ENCODE measurements around the gene NKRF.
A peak's percentile ranks its signal among the peaks of the same experiment; 100 is the strongest.
"Not testable (repeated sequence)": the region's sequence is repeated elsewhere in the genome, so short reads cannot be mapped to it uniquely, and the experiment has no call there.

NKRF gene

DNA sequence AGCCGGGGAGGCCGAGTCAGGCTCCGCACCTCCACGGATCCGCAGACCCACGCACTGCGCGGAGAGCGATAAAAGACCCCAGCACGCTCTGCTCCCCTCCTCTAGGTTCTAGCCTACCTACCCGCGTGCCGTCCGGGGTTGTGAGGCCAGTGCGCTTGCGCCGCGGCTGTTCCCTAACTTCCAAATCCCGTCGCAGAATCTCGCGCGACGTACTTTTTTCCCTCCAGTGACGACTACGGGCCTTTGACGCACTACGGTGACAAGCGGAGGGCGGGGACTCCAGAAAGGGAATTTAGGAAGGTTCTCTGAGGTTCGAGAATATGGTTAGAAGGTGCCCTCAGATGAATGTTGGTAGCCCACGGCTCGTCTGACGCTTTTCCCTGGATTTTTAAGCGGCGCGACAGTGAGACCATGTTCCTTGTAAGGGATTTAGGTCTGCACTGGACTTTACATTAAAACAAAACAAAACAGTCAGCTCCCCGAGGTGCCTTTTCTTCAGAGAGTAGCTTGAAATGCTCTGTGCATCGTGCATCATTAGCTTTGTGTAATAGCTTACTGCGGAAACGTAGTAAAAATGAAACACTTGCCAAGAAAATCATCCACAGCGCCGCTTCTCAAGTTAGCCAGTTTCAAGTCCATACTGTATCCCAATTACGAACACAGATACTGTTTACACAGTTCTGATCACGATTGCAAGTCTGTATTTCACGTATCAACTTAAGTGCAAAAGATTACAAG is at the start of gene NKRF:
NKRF (minus strand) TSS at position 145 of the 738 bp plus-strand sequence.
- peak; percentile 59 for DNase-seq

DNA sequence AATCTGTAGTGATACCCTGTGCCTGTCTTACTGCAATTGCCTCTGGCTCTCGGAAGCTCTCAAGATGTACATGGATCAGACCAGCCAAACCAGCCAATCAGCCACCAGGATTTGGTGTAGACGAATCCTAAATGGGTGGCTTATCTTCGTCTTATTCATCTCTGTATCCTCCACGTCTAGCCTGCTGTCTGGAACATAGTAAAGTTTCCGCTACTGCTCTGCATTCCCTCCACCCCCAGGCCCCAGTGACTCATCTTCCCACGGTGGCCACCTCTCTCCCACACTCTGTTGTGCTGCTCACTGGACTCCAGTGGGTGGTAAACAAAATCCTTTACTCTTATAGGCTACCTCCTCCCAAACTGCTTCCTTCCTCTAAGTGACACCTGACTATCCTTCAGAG is 48.9 kb upstream of the NKRF start:
- no peak for DNase-seq

DNA sequence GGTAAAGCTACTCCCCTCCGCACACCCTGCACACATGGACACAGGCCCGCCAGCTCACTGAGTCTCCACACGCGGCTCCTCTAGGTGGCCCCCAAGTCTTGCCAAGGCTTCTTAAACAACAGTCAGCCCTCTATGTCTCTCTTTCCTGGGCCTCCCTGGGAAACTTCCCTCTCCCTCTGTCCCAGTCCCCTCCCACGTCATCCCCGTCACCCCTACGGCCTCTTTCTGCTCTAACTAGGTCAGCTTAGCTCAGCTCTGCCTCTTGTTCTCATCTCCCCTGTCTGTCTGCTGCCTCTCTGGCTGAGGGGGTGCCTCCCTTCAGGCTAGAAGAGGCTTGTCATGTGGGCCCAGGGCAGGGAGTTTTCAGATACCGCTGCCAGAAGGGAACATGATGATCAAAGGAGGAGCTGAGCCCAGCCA is 47.9 kb upstream of the NKRF start:
- no peak for DNase-seq

DNA sequence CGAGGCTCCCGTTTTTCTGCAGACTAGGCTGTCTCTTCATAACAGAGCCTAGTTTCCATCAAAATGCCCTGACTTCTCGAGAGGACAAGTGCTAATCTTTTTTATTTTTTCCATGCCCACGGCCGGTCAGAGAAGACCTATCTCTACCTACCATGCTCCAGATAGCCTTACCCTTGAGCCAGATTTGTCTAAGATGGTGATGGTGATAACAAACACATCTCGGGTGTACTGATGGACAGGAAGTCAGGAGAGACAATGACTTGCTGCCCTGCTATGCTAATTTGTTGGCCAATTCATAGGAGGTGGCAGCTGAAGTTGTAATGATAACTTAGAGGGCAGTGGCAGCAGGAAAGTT is 42.2 kb upstream of the NKRF start:
- DNase-seq: no peak

- no peak for DNase-seq
Observed at GRCh38 chrX:119647552-119648420, 41.6 kb upstream of the NKRF start.

DNA sequence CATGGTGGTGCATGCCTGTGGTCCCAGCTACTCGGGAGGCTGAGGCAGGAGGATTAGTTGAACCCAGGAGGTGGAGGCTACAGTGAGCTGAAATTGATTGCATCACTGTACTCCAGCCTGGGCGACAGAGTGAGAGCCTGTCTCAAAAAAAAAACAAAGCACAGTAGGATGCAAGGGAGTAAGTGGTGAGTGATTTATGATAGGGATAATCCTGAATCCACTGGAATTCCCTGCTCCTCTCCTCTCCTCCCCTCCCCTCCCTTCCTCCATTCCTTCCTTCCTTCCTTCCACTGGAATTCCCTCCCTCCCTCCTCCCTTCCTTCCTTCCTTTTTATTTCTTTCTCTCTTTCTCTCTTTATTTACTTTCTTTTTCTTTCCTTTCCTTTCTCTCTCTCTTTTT is 40.9 kb upstream of the NKRF start:
- DNase-seq: no peak

DNA sequence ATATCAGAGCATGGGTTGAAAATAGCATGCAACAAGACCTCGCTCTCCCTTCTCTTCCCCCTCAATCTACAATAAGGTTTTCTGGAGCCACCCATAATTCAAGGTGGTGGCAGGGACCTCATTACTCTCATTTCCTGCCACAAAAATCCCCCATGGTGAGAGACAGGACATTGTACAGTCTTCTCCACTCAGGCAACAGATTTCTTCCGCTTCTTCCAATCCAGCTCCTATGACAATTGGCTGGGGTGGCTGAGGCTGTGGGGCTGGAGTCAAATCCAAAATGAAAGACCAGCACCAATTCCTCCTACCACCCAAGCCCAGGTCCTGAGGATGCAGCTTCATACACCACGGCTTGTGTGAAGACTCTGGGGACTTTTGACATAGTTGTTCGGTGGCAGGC is 40.3 kb upstream of the NKRF start:
- no peak for DNase-seq

DNA sequence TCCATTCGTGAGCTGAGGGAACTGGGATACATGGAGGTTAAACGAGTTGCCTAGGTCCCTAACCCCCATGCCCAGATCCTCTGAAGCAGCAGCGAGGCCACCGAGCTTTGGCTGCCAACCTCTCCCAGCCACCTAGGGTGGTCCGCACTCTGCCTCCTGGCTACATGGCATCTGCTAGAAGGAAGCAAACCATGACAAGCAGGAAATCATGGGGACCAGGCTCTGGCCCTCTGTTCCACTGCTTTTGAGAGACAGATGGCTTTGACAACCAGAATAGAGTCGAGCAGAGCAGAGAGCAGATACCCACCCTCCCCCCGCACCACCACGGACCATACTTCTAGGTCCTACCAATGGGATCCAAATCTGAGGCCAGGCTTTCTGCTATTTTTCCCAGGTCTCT is 37.5 kb upstream of the NKRF start:
- DNase-seq: no peak

GRCh38 chrX:119640731-119641170 is 34.5 kb upstream of the NKRF start:
- no peak for DNase-seq

- DNase-seq: no peak
Observed at GRCh38 chrX:119638725-119639471, 32.7 kb upstream of the NKRF start.

- DNase-seq: not testable (repeated sequence)
Observed at GRCh38 chrX:119637421-119637820, 31.2 kb upstream of the NKRF start.

DNA sequence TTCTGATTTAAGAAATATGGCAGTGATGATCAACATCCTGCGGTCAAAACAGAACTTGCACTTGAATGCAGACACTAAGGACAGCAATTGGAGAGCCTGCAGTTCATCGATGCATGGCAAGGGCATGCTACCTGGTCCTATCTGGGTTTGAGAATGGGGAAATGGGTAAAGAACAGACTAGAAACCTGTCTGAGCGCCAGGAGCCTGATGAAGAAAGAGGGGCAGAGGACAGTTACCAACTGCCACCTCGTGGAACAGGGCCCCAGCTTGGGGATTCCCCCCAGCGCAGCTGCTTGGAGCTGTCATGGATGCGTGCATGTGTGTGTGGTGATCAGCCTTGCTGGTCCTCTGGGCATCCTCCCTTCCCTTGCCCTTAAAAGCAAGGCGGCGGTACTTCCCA is 30.2 kb upstream of the NKRF start:
- DNase-seq: no peak

- no peak for DNase-seq
Observed at GRCh38 chrX:119635799-119636198, 29.6 kb upstream of the NKRF start.

- DNase-seq: no peak
Observed at GRCh38 chrX:119635179-119635578, 29.0 kb upstream of the NKRF start.

GRCh38 chrX:119625843-119626242 is 19.6 kb upstream of the NKRF start:
- no peak for DNase-seq

DNA sequence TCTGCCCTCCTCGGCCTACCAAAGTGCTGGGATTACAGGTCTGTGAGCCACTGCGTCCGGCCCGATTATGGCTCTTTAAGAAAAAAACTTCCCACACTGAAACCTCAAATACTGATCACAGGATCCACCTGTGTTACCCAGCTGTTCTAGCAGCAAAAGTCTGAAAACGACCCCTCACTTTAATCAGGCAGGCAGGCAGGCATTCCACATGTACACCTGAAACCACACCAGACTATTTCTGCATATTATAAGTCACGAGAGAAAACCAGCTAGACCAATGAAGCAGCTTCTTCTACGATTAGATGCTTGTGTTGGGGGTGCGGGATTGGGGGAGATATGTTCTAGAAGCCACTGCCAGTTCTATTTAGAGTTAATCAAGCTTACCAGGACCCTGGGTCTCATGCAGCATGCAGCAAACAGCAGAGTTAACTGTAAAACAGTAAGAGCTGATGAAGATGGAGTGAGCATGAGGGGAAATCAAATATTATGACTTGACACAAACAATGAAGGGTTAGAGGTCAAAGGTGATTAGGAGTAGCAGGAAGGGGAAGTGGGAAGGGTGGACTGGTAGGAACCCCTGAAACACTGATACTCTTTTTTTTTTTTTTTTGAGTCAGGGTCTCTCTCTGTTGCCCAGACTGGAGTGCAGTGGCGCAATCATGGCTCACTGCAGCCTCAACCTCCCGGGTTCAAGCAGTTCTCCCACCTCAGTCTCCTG is 18.9 kb upstream of the NKRF start:
- no peak for DNase-seq

DNA sequence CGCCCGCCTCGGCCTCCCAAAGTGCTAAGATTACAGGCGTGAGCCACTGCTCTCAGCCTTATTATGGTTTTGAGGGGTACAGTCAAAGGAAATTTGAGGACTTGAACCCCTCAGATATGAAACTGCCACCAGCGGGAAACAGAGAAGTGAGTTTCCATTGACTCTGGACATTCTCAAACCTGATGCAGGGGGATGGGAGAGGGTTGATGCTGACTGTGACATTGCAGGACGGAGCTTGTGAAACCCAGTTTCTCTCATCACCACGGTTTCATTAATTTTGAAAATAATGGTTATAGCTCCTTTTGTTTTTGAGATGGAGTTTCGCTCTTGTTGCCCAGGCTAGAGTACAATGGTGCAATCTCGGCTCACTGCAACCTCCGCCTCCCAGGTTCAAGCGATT is 18.2 kb upstream of the NKRF start:
- no peak for DNase-seq

- no peak for DNase-seq
Observed at GRCh38 chrX:119622356-119623232, 16.4 kb upstream of the NKRF start.

DNA sequence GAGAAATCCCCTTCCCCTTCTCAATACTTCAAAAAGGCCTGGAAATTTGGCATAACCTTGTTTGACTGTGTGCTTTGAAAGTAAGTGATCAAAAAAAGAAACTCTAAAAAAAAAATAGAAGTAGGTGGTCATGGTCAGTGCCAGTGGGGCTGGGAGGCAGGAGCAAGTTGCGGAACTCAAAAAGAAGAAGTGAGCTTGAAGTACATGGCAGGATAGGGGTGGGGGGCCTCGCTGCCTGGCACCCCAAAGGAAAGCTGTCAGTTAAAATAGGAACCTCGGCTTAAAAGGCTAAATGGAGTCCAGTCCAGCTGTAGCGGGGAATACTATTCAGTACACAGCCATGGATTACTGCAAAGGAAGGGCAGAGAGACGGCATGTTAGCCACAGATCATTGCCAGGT is 12.2 kb upstream of the NKRF start:
- no peak for DNase-seq

DNA sequence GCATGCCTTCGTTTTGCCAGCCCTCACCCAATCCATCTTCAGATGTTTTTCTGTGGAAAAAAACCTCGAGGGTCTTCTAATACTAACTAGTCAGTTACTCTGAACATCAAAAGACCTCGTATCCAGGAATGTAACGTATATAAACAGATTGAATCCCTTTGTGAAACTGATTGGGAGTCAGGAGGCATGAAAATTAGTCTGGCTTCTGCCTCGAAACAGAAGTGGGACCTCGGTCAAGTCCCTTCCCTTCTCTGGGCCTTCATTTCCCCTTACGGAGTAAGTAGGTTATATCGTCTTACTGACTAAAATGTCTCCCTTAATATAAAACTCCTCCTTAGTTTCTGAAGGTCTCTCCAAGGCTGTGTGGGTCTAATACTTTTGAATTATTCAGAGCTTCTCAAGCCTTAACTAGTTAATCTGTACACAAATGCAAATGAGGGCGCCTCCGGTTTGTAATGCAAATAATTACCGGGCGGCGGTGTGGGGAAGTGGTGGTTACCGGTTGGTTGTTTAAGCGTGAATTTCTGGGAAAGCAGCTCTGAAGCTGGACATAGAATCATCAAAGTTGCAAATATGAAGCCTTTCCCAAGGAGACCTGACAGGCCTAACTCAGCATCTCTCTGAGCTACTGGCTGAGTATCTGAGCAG is 11.4 kb upstream of the NKRF start:
- no peak for DNase-seq

DNA sequence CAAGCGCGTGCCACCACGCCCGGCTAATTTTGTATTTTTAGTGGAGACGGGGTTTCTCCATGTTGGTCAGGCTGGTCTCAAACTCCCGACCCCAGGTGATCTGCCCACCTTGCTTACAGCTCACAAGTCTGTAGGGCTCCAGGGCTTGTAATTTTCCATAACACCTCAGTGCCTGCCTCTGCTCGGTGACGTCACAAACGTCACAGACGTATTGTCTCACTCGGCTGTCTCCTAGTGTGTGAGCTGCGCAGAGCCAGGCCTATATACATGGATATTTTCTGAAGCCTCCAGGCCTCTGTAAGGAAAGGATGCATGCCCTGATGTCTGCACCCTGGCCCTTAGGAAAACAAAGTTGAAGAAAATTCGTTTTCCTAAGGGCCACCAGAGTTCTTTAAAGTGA is 8.6 kb upstream of the NKRF start:
- DNase-seq: no peak

Data from NCI-H1417 treated with DMSO at 0.1 percent for 48 hours (cell line).